H1 (cell line): ENCODE measurements around the gene ATP11A. TPM values are rescaled to one million over a fixed set of nuclear protein-coding genes. Genes with fewer than 3 reads are reported as not detected.

Experiments
- CEBPB ChIP-seq: IDR thresholded peaks from 2 replicates; pipeline ENCODE4 v1.6.1; 2012; ENCODE audit warnings: low read depth, low read length
- KDM4A ChIP-seq: IDR thresholded peaks from one replicate; pipeline ENCODE4 v1.7.1; 2012; ENCODE audit warnings: low read depth, mild to moderate bottlenecking, moderate library complexity, low read length, inconsistent platforms; ENCODE audit not compliant: severe bottlenecking
- RNF2 ChIP-seq: fragments of 200-900, 300-1000 bp; sonication (generic); IDR thresholded peaks from 2 replicates; pipeline ENCODE4 v1.7.1; 2016; ENCODE audit warnings: borderline replicate concordance, low read depth, mild to moderate bottlenecking, antibody characterized with exemption, low read length; ENCODE audit not compliant: poor library complexity, severe bottlenecking; ENCODE audit errors: missing control alignments
- SP1 ChIP-seq: IDR thresholded peaks from 2 replicates; pipeline ENCODE4 v1.6.1; 2011; ENCODE audit warnings: low read depth, low read length
- TAF7 ChIP-seq: optimal IDR thresholded peaks from 2 replicates; pipeline ENCODE3; 2011; ENCODE audit warnings: low read depth, mild to moderate bottlenecking, inconsistent platforms, low read length, moderate library complexity, borderline replicate concordance
- TEAD4 ChIP-seq: IDR thresholded peaks from 2 replicates; pipeline ENCODE4 v1.6.1; 2012; ENCODE audit warnings: low read depth, low read length, inconsistent platforms, mixed read lengths
- YY1 ChIP-seq: IDR thresholded peaks from 2 replicates; pipeline ENCODE4 v1.6.1; 2011; ENCODE audit warnings: low read depth, mild to moderate bottlenecking, low read length
- polyA plus RNA-seq, 7 experiments: library from polyadenylated mRNA; depleted of rRNA in 3 of 7; stranded (reverse) in 5 of 7; unstranded in 2 of 7; fragments of >200 nt in 5 of 7; fragments of 200-250 nt in 2 of 7; gene quantifications; 1 replicate in 5 of 7; 2 replicates in 1 of 7; 4 replicates in 1 of 7; pipeline versions ENCODE4 v1.2.1 to v1.2.3, GENCODE V29; 2011 to 2013; ENCODE audit warnings: missing spikeins in 2 of 7, mixed read lengths in 2 of 7
- total RNA-seq: library from RNA; stranded (reverse); fragmentation: NEBNext Ultra II Directional; extraction: Animal tissue kit (Norgen Biotek cat#: 25700); gene quantifications from 2 replicates; pipeline ENCODE4 v1.2.1, GENCODE V29; 2021
- TF ChIP-seq, protein P1 (sequence below): IDR thresholded peaks from 2 replicates; pipeline ENCODE4 v1.6.1; 2011; ENCODE audit warnings: low read length, improper control_type of control experiment

Gene ATP11A
- total and polyA plus RNA-seq, 2 of the 8 experiments (the other 6 are each of a cell fraction or from before 2014, with no cell fraction given), result 28.8 to 72.9 TPM

DNA sequence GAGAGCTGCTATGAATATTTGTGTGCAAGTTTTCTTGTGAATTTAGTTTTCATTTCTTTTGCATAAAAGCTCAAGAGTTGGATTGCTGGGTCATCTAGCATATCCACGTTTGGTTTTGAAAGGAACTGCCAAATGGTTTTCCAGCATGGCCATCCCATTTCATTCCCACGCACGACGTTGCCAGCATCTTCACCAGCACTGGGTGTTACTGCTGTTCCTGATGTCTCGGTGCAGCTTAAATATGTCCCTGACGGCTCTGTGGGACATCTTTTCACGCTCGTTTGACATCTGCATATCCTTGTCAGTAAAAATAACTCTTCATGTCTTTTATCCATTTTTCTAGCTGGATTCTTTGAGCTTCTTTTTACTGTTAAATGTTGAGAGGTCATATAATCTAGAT is 123.7 kb downstream of the ATP11A start (continued):
- TF ChIP-seq SP1, result no peak
- TF ChIP-seq RNF2, result no peak
- TF ChIP-seq YY1, result no peak
- TF ChIP-seq TAF7, result no peak
- TF ChIP-seq KDM4A, result no peak
- TF ChIP-seq CEBPB, result no peak
- TF ChIP-seq TEAD4, result no peak
- TF ChIP-seq, protein P1, sequence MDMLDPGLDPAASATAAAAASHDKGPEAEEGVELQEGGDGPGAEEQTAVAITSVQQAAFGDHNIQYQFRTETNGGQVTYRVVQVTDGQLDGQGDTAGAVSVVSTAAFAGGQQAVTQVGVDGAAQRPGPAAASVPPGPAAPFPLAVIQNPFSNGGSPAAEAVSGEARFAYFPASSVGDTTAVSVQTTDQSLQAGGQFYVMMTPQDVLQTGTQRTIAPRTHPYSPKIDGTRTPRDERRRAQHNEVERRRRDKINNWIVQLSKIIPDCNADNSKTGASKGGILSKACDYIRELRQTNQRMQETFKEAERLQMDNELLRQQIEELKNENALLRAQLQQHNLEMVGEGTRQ, result no peak
- TF ChIP-seq, all 59 proteins: peak for 0
